Endodermal cell (in vitro differentiated cells): ENCODE measurements around the gene GNPDA2. TPM values are rescaled to one million over a fixed set of nuclear protein-coding genes. Genes with fewer than 3 reads are reported as not detected.
A peak's percentile ranks its signal among the peaks of the same experiment; 100 is the strongest.

Experiments
- DNase-seq: peaks from one replicate; pipeline ENCODE4 v3.0.0-alpha.2; 2017
- H3K27ac ChIP-seq: 2 replicates; pipeline ENCODE4 v1.5.1; 2013; ENCODE audit warnings: mild to moderate bottlenecking, low read depth, low read length, moderate library complexity
- H3K27me3 ChIP-seq: 2 replicates; pipeline ENCODE4 v1.6.1; 2013; ENCODE audit warnings: mild to moderate bottlenecking, low read length, moderate library complexity; ENCODE audit not compliant: insufficient read depth, control insufficient read depth, poor library complexity, severe bottlenecking
- H3K36me3 ChIP-seq: 2 replicates; pipeline ENCODE4 v1.7.0; 2013; ENCODE audit warnings: mild to moderate bottlenecking, low read length, moderate library complexity; ENCODE audit not compliant: control insufficient read depth, insufficient read depth
- H3K4me1 ChIP-seq: one replicate; pipeline ENCODE4 v1.7.0; 2013; ENCODE audit warnings: low read length; ENCODE audit not compliant: control insufficient read depth, insufficient read depth
- H3K4me3 ChIP-seq: 2 replicates; pipeline ENCODE4 v1.5.1; 2013; ENCODE audit warnings: mild to moderate bottlenecking, low read length, moderate library complexity
- H3K9ac ChIP-seq: 2 replicates; pipeline ENCODE4 v1.6.1; 2013; ENCODE audit warnings: mild to moderate bottlenecking, low read length, moderate library complexity; ENCODE audit not compliant: poor library complexity, severe bottlenecking; ENCODE audit errors: extremely low read depth
- H3K9me3 ChIP-seq: 2 replicates; pipeline ENCODE4 v1.6.1; 2013; ENCODE audit warnings: mild to moderate bottlenecking, low read length, moderate library complexity; ENCODE audit not compliant: control insufficient read depth
- H3K27ac Mint-ChIP-seq: 2 replicates; pipeline ENCODE4 v1.8.0; 2020; ENCODE audit warnings: mixed read lengths
- H3K27me3 Mint-ChIP-seq: 2 replicates; pipeline ENCODE4 v1.8.0; 2021; ENCODE audit warnings: mild to moderate bottlenecking, mixed read lengths; ENCODE audit not compliant: insufficient read depth
- H3K36me3 Mint-ChIP-seq: 2 replicates; pipeline ENCODE4 v1.8.0; 2020; ENCODE audit warnings: low read depth, mixed read lengths
- H3K4me1 Mint-ChIP-seq: 2 replicates; pipeline ENCODE4 v1.8.0; 2020; ENCODE audit warnings: mixed read lengths
- H3K4me3 Mint-ChIP-seq: 2 replicates; pipeline ENCODE4 v1.8.0; 2020; ENCODE audit warnings: mild to moderate bottlenecking, moderate library complexity, mixed read lengths
- H3K9me3 Mint-ChIP-seq: 2 replicates; pipeline ENCODE4 v1.8.0; 2020; ENCODE audit warnings: mild to moderate bottlenecking, mixed read lengths
- CTCF ChIP-seq: fragments of 200-600 bp; sonication (generic); conservative IDR thresholded peaks from 2 replicates; pipeline ENCODE4 v1.5.0; 2021; ENCODE audit warnings: antibody characterized with exemption, mild to moderate bottlenecking
- WGBS, 2 experiments: methylation state at CpG; one replicate each; pipeline versions ENCODE4 v1.1.5 to v1.1.7; 2013; ENCODE audit warnings: missing lambda C conversion rate in 2 of 2, mixed read lengths in 1 of 2; ENCODE audit not compliant: insufficient coverage in 1 of 2, insufficient read length in 1 of 2; 5-methylcytosine and 5-hydroxymethylcytosine counted together
- total RNA-seq, 2 donors: library from RNA; stranded (reverse); fragmentation: NEBNext Ultra II Directional in 1 of 2; extraction: Animal tissue kit (Norgen Biotek cat#: 25700) in 1 of 2; gene quantifications; 2 replicates in 1 of 2; 3 replicates in 1 of 2; pipeline ENCODE4 v1.2.1, GENCODE V29; 2021

GNPDA2 gene
- total RNA-seq, 2 donors from 2014 or later, result 7.2 to 10.2 TPM

- H3K36me3 ChIP-seq, result no peaks in the 10 kb centered on the region
- H3K4me1 Mint-ChIP-seq, result no peaks in the 10 kb centered on the region
- no peaks in the 10 kb centered on the region for H3K4me1 ChIP-seq
- H3K4me3 ChIP-seq, result no peak overlapping the region
- H3K9ac ChIP-seq, result no peak overlapping the region
- no peaks in the 10 kb centered on the region for H3K9me3 ChIP-seq
- H3K9me3 Mint-ChIP-seq, result no peaks in the 10 kb centered on the region
- 58 to 59% methylated on average over 6 to 8 of the region's 8 CpGs for WGBS, 2 experiments
- no peaks in the 10 kb centered on the region for H3K36me3 Mint-ChIP-seq
- peak; percentile 78 for TF ChIP-seq CTCF
- no peak overlapping the region for H3K4me3 Mint-ChIP-seq
- DNase-seq, result no peak
- H3K27me3 Mint-ChIP-seq, result no peaks in the 10 kb centered on the region
- no peak overlapping the region for H3K27ac ChIP-seq
- no peak overlapping the region for H3K27ac Mint-ChIP-seq
- no peaks in the 10 kb centered on the region for H3K27me3 ChIP-seq
Measured at GRCh38 chr4:44760142-44760898, 34.0 kb upstream of the GNPDA2 start.

- 78% methylated on average over 2 of the region's 2 CpGs; no CpG with 5 or more reads in 1 of the 2 experiments for WGBS, 2 experiments
- no peaks in the 10 kb centered on the region for H3K27me3 Mint-ChIP-seq
- H3K9me3 Mint-ChIP-seq, result no peaks in the 10 kb centered on the region
- Histone ChIP-seq H3K9ac (no peak overlapping the region), H3K4me3 (no peak overlapping the region), H3K36me3 (no peaks in the 10 kb centered on the region), H3K27ac (no peak overlapping the region), H3K9me3 (no peaks in the 10 kb centered on the region), H3K27me3 (no peaks in the 10 kb centered on the region), H3K4me1 (no peaks in the 10 kb centered on the region)
- H3K4me1 Mint-ChIP-seq, result no peaks in the 10 kb centered on the region
- TF ChIP-seq CTCF, result no peak
- no peak overlapping the region for H3K4me3 Mint-ChIP-seq
- no peak for DNase-seq
- H3K27ac Mint-ChIP-seq, result no peak overlapping the region
- H3K36me3 Mint-ChIP-seq, result no peaks in the 10 kb centered on the region
Measured at GRCh38 chr4:44756559-44756958, 30.2 kb upstream of the GNPDA2 start.

- 86 to 94% methylated on average over 2 of the region's 2 CpGs for WGBS, 2 experiments
- H3K36me3 Mint-ChIP-seq, result no peaks in the 10 kb centered on the region
- no peaks in the 10 kb centered on the region for H3K9me3 Mint-ChIP-seq
- no peaks in the 10 kb centered on the region for H3K4me1 Mint-ChIP-seq
- H3K27me3 ChIP-seq, result no peaks in the 10 kb centered on the region
- H3K4me3 Mint-ChIP-seq, result no peak overlapping the region
- H3K4me1 ChIP-seq, result no peaks in the 10 kb centered on the region
- no peak overlapping the region for H3K27ac Mint-ChIP-seq
- no peaks in the 10 kb centered on the region for H3K36me3 ChIP-seq
- H3K9me3 ChIP-seq, result no peaks in the 10 kb centered on the region
- no peak for TF ChIP-seq CTCF
- no peak overlapping the region for H3K9ac ChIP-seq
- H3K4me3 ChIP-seq, result no peak overlapping the region
- H3K27ac ChIP-seq, result no peak overlapping the region
- DNase-seq, result no peak
- H3K27me3 Mint-ChIP-seq, result no peaks in the 10 kb centered on the region
Measured at GRCh38 chr4:44740201-44740600, 13.8 kb upstream of the GNPDA2 start.
